HL-60/S4 treated with phorbol 12-myristate 13-acetate at 8.2 ng/mL for 4 days and 3 days (cell line): ENCODE results near the gene KIF18B.

ENCODE experiments used
- in situ Hi-C: fragments of 300-500 bp; cut with MboI; formaldehyde crosslinking; loops from 2 replicates; pipeline ENCODE4 v1.15.0; 2022; ENCODE audit warnings: low sequenced_read_pairs

The KIF18B gene

DNA sequence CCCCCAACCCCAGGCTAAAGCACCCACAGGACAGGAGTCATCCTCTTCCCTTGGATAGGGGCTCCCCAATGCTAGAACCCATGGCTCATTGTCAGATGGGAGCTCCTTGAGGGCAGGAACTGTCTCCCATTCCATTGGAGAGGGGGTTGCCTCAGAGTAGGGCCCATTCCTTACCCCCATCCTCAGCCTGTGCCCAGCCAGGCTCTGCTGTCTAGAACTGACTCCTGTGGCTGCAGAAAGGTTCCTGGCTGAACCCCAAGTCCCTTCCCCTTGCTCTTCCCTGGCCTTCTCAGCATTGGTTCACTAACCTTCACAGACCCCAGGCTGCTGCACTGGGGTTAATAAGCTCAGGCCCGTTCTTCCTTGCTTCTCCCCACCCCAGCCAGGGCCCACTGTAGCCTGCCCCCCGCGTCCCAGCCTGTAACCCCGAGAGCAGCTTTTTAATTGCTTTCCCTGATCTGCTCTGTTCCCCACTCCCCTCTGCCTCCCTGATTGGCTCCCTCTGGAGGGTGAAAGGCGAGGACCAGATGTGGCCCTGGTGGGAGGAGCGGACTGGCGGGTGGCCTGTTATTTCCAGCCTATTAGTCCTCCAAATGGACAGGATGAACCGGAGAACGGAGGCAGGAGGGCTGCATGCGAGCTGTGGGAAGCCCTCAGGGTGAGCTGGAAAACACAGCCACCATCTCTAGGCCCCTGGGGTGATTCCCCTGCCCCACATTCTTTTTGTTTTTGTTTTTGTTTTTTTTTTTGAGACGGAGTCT is 26.3 kb downstream of the KIF18B start:
- in situ Hi-C loops, result no loop called here

DNA sequence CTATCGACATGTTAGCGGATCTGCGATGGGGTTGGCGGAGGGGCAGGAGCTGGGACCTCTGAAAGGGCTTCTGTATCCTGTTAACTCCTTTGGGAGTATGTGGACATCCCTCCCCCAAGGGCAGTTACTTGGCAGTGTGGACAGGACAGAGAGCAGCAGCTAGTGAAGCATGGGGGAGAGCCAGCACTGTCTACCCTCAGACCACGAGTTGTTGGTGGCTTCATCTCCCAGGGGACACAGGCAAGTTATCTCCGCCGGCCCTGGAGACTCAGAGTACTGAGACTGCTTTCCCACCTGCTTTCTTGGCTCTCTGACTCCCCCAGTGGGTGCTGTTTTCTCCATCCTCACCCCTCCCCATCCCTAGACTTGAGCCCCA is 27.0 kb downstream of the KIF18B start:
- in situ Hi-C loops, result no loop called here

DNA sequence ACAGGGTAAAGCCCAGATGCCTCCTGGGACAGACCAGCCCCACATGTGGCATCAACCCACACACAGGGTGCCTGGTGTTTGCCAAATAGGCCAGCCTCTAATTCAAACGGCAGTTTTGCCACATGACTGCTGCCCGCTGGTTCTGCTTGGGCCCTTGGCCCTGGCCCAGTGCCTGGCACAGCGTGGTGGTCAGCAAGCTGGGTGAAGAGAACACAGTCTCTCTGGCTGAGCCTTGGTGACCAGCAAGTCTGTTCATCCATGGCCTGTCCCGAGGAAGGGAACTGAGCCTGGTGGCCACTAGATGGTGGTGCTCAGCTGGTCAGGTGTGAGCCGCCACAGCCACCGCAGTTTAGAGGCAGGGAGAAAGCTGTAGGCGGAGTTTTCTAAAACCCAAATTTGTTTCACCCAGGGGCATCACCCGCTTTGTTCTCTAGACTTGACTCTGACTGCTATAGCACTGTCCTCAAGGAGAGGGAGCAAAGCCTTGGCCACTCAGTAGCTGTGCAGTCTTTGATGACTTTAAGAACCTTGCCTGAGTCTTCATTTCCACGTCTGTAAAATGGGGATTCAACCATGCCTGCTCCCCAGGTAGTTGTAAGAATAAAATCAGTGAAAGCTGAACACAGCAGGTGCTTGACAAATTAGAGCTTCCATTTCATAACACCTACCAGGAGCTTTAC is 27.5 kb downstream of the KIF18B start:
- in situ Hi-C loops, result loop anchor here (10.0 kb wide), 1 partner anchor 95 kb away; no protein-coding TSS in a partner anchor

DNA sequence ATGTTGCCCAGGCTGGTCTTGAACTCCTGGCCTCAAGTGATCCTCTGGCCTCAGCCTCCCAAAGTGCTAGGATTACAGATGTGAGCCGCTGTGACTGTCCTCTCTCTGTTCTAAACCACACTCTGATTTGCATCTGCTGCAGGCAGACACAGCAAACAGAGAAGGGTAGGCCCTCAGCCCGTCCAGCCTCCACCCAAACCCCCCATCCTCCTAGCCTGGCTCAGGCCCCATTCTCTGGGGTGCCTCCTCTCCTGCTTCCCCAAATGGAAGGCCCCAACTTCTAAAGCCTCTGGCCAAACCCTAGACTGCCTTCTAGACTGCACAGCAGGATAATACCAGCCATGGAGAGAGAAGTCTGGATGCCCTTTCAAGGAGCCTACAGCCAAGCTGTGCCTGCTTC is 28.2 kb downstream of the KIF18B start:
- in situ Hi-C loops, result loop anchor here (10.0 kb wide), 1 partner anchor 95 kb away; no protein-coding TSS in a partner anchor

DNA sequence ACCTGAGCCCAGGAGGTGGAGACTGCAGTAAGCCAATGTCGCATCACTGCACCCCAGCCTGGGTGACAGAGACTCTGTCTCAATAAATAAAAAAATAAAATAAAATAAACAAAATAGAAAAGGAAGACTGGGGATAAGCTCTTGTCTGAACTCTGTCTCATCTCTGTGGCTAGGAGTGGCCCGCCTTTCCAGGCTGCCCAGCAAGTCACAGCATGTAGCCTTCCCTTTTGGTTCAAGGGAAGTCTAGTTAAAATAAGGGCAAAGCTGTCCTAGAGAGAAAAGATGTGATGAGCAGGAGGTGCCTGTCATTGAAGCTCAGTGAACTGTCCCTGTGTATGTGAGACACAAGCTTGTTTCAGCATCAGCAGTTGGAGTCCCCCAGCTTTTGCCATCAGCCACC is 29.6 kb downstream of the KIF18B start:
- in situ Hi-C loops, result loop anchor here (10.0 kb wide), 1 partner anchor 97 kb away; no protein-coding TSS in a partner anchor

DNA sequence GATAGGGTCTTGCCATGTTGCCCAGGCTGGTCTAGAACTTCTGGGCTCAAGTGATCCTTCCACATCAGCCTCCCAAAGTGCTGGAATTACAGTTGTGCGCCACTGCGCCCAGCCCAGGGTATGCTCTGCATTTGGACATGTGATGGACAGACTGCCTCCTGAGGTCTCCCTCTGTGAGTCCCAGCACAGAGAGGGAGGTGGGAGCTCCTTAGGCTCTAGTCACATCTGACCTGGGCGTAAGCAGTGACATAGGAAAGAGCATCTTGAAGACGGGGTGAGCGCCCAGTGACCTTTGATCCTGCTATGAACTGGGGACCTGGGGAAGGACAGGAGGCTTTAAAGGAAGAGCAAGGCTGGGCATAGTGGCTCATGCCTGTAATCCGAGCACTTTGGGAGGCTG is 30.1 kb downstream of the KIF18B start:
- in situ Hi-C loops, result loop anchor here (10.0 kb wide), 1 partner anchor 97 kb away; no protein-coding TSS in a partner anchor

DNA sequence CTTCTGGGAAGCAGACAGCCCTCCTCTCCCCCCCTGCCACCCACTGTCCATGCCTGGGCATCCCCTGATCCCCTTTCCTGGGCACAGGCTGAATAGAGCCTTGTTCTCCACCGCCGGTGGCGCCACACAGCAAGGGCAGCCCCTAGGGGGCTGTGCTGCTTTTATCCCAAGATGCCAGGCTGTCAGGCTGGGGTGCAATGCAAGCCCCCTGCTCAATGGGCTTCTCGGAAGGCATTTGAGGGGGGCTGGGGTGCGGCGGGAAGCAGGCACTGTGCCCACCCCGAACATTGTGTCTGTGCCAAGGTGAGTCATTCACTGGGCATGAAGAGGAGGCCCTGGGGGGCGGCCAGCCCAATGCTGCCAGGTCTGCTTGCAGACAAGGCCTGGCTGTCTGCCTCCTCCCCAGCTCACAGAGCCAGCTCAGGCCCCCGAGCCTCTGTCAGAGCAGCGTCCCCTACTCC is 30.8 kb downstream of the KIF18B start:
- in situ Hi-C loops, result loop anchor here (10.0 kb wide), 1 partner anchor 98 kb away; no protein-coding TSS in a partner anchor

DNA sequence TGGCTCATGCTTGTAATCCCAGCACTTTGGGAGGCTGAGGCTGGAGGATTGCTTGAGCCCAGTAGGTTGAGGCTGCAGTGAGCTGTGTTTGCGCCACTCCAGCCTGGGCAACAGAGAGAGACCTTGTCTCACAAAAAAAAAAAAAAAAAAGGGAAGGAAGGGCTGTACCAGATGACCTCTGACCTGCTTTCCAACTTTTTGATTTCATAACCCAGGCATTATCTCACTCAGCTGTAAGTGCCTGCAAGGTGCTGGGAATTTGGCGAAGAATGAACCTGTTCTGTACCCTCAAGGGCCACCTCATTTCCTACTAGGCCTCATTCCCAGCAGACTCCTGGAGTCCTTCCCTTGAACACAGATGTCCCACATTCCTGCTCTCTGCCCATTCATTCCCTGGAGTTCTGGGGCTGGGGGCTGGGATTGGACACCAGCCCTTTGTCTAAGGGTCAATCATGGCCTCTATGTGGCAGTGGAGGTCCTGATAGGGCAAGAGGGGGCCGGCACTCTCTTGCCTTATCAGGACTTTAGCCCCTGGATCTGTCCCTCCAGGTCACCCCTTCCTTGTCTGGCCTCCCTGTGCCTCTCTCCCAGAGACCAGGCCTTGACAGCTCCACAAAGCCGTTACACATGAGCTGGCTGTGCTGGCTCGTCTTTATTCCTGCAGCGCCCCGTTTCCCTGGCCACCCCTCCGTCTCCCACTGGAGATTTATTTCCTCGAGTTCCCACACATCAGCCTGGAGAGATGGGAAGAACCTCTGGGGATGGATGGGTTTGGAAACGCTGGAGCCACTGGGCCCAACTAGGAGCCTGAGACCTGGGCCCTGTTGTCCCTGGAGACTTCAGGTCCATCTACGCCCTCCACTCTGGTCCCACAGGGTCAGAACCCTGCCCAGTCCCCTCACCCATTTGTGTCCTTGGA is 31.5 kb downstream of the KIF18B start:
- in situ Hi-C loops, result loop anchor here (10.0 kb wide), 1 partner anchor 99 kb away; no protein-coding TSS in a partner anchor

DNA sequence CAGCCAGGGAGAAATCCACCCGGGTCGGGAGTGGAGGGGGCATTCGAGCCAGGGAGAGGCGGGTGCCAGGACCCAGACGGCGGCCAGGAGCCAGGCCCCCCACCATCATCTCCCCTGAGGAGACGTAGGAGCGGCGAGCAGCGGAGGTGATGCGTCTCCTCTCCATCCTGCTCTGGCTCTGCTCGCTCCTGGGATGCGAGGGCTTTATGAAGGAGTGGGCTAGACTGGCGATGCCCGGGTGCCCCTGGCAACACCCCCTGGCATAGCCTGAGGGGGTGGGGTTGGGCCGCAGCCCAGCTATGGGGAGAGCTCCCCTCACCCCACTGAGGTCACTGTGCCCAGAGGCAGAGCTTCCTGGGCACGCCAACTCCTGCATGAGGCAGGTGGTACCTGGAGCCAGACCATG is 32.2 kb downstream of the KIF18B start, which contains the start of gene GFAP:
TSS of gene GFAP (minus strand) at position 180 of the 406 bp plus-strand sequence. CDS start at position 166, 14 bp downstream.
- in situ Hi-C loops, result loop anchor here (10.0 kb wide), 1 partner anchor 99 kb away; no protein-coding TSS in a partner anchor

DNA sequence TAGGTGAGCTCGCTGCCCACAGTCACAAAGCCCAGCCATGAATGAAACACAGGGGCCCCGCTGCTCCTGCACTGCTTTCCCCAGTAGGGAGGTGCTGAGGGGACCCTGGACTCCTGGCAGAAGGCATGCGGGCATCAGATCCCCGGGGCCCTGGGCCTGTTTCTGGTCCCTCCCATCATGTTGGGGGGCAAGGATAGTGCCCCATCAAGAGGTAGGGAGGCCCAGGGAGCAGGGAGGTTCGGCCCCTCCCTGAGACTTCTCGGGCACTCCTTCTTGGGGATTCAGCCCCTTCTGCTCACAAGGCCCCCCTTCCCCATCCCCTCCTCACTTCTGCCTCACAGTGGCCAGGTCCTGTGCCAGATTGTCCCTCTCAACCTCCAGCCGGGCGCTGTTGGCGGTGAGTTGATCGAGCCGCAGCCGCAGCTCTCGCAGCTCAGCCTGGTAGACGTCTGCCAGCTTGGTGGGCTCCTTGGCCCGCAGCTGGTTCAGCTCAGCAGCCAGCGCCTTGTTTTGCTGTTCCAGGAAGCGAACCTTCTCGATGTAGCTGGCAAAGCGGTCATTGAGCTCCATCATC is 32.8 kb downstream of the KIF18B start:
- in situ Hi-C loops, result loop anchor here (10.0 kb wide), 1 partner anchor 100 kb away; no protein-coding TSS in a partner anchor

DNA sequence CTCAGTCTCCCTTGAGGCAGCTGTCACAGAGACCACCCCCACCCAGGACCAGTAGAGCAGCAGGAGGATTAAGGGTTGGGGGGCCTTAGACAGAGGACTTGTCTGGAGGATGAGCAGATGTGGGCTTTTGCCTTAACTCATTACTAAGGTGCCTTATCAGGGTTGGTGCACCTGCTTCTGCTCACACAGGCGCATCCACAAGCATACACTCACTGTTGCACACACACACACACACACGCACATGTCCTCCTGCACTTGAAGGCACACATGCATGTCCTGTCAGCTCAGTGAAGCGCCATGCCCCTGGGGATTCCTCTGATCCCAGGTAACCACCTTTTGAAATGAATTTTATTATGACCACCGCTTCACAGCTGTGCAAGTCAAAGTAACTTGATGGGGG is 33.4 kb downstream of the KIF18B start:
- in situ Hi-C loops, result loop anchor here (10.0 kb wide), 1 partner anchor 101 kb away; no protein-coding TSS in a partner anchor

DNA sequence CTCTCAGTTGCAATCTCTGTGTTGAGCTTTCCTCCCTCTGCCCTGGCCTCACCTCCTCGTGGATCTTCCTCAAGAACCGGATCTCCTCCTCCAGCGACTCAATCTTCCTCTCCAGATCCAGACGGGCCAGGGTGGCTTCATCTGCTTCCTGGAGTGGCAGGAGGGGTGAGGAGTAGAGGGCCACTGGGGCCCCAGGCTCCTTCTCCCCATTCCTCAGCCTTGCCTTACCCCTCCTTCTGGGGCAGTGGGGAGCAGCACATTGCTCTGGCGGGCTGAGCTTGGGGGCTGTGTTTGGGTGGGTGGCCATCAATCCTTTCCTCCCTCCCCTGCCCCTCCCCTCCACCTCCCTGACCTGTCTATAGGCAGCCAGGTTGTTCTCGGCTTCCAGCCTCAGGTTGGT is 33.9 kb downstream of the KIF18B start:
- in situ Hi-C loops, result loop anchor here (10.0 kb wide), 1 partner anchor 101 kb away; no protein-coding TSS in a partner anchor

DNA sequence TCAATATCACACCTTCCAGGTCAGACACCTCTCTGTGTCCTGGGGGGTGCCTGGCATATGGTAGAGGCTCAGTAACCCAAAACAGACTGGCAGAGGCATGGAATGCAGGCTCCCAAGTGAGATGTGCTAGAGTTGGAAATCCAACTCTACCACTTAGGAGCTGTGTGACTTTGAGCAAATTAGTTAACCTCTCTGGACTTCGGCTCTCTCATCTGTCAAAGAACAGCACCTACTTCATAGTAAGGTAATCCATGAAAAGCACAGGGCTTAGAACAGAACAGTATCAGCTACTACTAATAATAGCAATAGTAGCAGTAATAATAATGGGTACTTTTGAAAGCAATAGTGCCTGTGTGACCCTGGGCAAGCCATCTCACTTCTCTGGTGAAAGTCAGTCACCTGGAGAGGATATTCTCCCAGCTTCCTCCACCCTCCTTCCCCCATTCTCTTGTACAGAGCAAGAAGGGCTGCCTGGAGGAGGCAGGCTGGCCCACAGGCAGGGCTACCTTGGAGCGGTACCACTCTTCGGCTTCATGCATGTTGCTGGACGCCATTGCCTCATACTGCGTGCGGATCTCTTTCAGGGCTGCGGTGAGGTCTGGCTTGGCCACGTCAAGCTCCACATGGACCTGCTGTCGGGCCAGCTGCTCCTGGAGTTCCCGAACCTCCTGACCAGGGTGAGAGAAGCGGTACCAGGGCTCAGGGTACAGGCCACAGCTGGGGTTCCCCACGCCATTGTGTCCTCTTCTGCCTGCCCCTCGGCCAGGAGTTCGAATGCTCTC is 34.6 kb downstream of the KIF18B start:
- in situ Hi-C loops, result loop anchor here (10.0 kb wide), 1 partner anchor 102 kb away; no protein-coding TSS in a partner anchor

DNA sequence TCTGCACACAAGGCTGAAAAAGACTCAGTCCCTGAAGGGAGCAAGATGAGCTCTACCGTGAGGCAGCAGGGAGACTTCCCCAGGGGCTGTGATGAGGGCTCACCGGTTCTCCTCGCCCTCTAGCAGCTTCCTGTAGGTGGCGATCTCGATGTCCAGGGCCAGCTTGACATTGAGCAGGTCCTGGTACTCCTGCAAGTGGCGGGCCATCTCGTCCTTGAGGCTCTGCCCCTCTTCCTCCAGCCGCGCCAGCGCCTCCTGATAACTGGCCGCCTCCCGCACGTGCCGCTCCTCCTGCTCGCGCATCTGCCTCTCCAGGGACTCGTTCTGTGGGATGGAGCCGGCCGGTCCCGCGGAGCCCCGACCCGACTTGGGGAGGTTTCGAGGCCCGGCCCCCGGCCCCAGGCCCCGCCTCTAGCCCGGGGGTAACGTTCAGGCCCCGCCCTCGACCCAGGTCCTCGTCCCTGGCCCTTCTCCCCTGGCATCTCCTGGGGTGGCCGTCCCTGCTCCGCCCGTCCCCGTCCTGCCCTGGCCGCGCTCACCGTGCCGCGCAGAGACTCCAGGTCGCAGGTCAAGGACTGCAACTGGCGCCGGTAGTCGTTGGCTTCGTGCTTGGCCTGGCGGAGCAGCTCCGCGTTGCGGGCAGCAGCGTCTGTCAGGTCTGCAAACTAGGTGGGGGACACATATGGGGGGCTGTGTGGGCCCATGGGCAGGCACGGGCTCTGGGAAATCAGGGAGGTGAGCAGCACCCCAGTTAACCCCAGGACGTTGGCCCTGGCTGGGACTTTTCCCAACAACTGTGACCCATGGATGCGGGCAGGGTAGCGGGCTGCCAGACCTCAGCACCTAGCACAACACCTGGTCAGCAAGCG is 36.2 kb downstream of the KIF18B start:
- in situ Hi-C loops, result loop anchor here (10.0 kb wide), 1 partner anchor 103 kb away; no protein-coding TSS in a partner anchor

DNA sequence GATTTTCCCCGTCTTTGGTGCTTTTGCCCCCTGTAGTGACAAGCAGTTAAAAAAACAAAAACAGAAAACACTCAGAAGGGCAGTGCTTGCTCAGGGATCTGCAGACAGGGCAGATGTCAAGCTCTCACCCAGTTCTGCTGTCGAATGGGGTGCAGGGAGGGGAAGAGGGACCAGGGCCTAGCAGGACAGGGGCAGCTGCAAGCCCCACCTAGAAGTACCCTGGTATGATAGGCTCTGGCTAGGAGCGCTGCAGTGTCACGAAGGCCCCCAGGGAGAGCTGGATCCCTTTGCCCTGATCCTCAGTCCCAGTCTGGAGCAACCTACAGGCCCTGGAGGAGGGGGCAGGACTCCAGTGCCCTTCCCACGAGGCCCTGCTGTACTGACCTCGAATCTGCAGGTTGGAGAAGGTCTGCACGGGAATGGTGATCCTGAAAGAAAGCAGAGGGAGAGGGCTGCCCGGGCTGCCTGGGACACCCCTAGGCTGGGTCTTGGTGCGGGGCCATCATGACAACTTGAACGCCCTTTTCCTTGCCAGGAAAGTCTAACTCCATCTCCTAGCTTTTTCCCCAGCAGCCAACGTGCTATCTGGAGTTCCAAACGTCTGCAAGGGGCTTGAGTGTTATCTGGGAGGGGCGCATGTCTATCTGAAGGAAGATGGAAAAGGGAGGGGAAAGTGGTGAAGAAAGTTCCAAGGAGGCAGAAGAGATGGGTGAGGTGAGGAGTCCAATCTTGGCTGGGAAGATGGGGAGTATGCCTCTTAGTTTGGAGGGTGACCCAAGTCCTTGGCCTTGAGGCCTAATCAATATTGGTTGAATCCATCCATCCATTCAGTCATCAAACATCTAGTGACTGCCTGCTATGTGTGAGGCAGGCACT is 37.1 kb downstream of the KIF18B start:
- in situ Hi-C loops, result loop anchor here (10.0 kb wide), 1 partner anchor 104 kb away; no protein-coding TSS in a partner anchor

DNA sequence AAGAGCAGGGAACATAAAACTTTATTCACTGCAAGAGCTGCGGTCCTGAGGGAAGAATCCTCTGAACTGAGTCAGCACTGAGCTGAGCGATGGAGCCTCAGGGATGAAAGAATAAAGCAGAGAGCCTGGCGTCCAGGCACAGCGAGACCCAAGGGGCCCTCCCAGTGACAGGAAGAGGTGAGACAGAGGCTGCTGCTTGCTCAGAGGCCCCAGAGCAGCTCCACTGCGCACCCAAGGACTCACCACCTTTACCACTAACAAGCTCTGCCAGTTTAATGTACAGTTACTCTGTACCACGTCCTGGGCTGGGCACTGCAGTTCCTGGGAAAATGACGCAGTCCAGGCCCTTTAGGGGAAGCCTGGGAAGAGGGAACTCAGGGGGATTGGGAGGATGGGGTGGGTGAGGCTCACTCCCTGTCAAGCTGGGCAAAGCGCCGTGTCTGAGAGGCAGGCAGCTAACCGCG is 37.9 kb downstream of the KIF18B start:
- in situ Hi-C loops, result loop anchor here (10.0 kb wide), 1 partner anchor 105 kb away; no protein-coding TSS in a partner anchor

DNA sequence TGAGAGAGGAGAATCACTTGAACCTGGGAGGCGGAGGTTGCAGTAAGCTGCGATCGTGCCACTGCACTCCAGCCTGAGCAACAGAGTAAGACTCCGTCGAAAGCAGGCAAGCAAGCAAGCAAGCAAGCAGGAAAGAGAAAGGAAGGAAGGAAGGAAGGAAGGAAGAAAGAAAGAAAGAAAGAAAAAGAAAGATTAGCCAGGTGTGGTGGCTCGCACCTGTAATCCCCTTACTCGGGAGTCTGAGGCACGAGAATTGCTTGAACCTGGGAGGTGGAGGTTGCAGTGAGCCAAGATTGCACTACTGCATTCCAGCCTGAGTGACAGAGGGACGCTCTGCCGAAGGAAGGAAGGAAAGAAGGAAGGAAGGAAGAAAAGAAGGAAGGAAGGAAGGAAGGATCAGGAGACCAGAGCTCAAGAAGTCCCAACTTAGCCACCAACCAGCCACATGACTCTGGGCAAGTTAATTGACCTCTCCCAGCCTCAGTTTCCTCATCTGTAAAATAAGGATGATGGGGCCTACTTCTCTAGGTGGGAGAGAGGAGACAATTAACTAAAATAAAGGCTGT is 38.7 kb downstream of the KIF18B start:
- in situ Hi-C loops, result no loop called here
